ENCODE data around the gene CHST4. TPM values are rescaled to one million over a fixed set of nuclear protein-coding genes. Genes with fewer than 3 reads are reported as not detected.
A peak's percentile ranks its signal among the peaks of the same experiment; 100 is the strongest.
"Not testable (repeated sequence)": the region's sequence is repeated elsewhere in the genome, so short reads cannot be mapped to it uniquely, and the experiment has no call there.

Gene CHST4
- total RNA-seq, 1 donor from 2014 or later: 0.38 TPM

GRCh38 chr16:71557299-71557698, 31.1 kb downstream of the CHST4 start:
- Histone ChIP-seq H3K27me3 (no peaks in the 10 kb centered on the region), H3K4me3 (no peak overlapping the region), H3K36me3 (no peaks in the 10 kb centered on the region), H3K4me1 (no peaks in the 10 kb centered on the region), H3K27ac (no peak overlapping the region), H3K9me3 (peaks cover 4% of the 10 kb centered on the region)
- ATAC-seq (no peak), DNase-seq (no peak)
- TF ChIP-seq CTCF (IDR thresholded peaks at IDR 0.05): no peak
- intact Hi-C loops (cut with DNase I): no loop called here

GRCh38 chr16:71557954-71558582, 31.8 kb downstream of the CHST4 start:
- intact Hi-C loops (cut with DNase I): no loop called here
- ATAC-seq (no peak), DNase-seq (no peak)
- Histone ChIP-seq H3K27me3 (no peaks in the 10 kb centered on the region), H3K27ac (no peak overlapping the region), H3K4me3 (no peak overlapping the region), H3K9me3 (peaks cover 4% of the 10 kb centered on the region), H3K4me1 (no peaks in the 10 kb centered on the region), H3K36me3 (no peaks in the 10 kb centered on the region)
- no peak for TF ChIP-seq CTCF (IDR thresholded peaks at IDR 0.05)

- no peaks in the 10 kb centered on the region for H3K27me3 ChIP-seq
- intact Hi-C loops (cut with DNase I): no loop called here
- peaks cover 6% of the 10 kb centered on the region for H3K4me1 ChIP-seq
- ATAC-seq (no peak), DNase-seq (no peak)
- H3K27ac ChIP-seq: no peak overlapping the region
- H3K9me3 ChIP-seq: peaks cover 4% of the 10 kb centered on the region
- no peak for TF ChIP-seq CTCF (IDR thresholded peaks at IDR 0.05)
- no peak overlapping the region for H3K4me3 ChIP-seq
- H3K36me3 ChIP-seq: no peaks in the 10 kb centered on the region
These were observed 33.6 kb downstream of the CHST4 start for GRCh38 chr16:71559855-71560254.

GRCh38 chr16:71561886-71562285, 35.7 kb downstream of the CHST4 start:
- H3K4me3 ChIP-seq; H3K27ac ChIP-seq; ATAC-seq; intact Hi-C loops (cut with DNase I); H3K36me3 ChIP-seq; H3K27me3 ChIP-seq; DNase-seq; H3K9me3 ChIP-seq: not testable (repeated sequence)
- H3K4me1 ChIP-seq: peaks cover 11% of the 10 kb centered on the region

GRCh38 chr16:71562552-71562951, 36.3 kb downstream of the CHST4 start:
- DNase-seq: no peak
- Histone ChIP-seq H3K4me1 (peaks cover 11% of the 10 kb centered on the region), H3K27me3 (no peaks in the 10 kb centered on the region), H3K27ac (no peak overlapping the region), H3K9me3 (peaks cover 4% of the 10 kb centered on the region), H3K36me3 (no peaks in the 10 kb centered on the region), H3K4me3 (no peak overlapping the region)
- TF ChIP-seq CTCF (IDR thresholded peaks at IDR 0.05): no peak
- no peak for ATAC-seq
- intact Hi-C loops (cut with DNase I): no loop called here

GRCh38 chr16:71564335-71564967, 38.2 kb downstream of the CHST4 start:
- H3K27me3 ChIP-seq: no peaks in the 10 kb centered on the region
- peak; percentile 18 for ATAC-seq
- no peak for TF ChIP-seq CTCF (IDR thresholded peaks at IDR 0.05)
- peak overlapping the region; percentile 91 for H3K27ac ChIP-seq
- H3K4me3 ChIP-seq: peak overlapping the region; percentile 53
- peaks cover 4% of the 10 kb centered on the region for H3K9me3 ChIP-seq
- intact Hi-C loops (cut with DNase I): no loop called here
- no peak for DNase-seq
- H3K4me1 ChIP-seq: peaks cover 11% of the 10 kb centered on the region
- H3K36me3 ChIP-seq: no peaks in the 10 kb centered on the region

All from upper lobe of right lung (tissue), 1 donor.